ENCODE data around the gene ZNF692.
"Not testable (repeated sequence)": the region's sequence is repeated elsewhere in the genome, so short reads cannot be mapped to it uniquely, and the experiment has no call there.

ZNF692 gene

GRCh38 chr1:248804771-248805681, 53.9 kb downstream of the ZNF692 start:
- no peak for FAIRE-seq

GRCh38 chr1:248803501-248803900, 55.4 kb downstream of the ZNF692 start:
- not testable (repeated sequence) for FAIRE-seq

- no peak for FAIRE-seq
These were observed 56.4 kb downstream of the ZNF692 start for GRCh38 chr1:248802454-248802853.

- no peak for FAIRE-seq
These were observed 58.4 kb downstream of the ZNF692 start for GRCh38 chr1:248800459-248800858.

Data from TTC549 (cell line).